Natural killer cell (primary cell): ENCODE results near the gene DCUN1D4. TPM values are rescaled to one million over a fixed set of nuclear protein-coding genes. Genes with fewer than 3 reads are reported as not detected.

ENCODE experiments used
- ATAC-seq, 3 donors: fragments of 150-1000 bp in 2 of 3; fragments of 200-7000 bp in 1 of 3; cut with Tn5 transposase; 1 replicate in 1 of 3; 2 replicates in 2 of 3; pipeline ENCODE4 v1.10.0; 2021; ENCODE audit warnings: mild to moderate bottlenecking in 2 of 3, moderate library complexity in 2 of 3
- DNase-seq, 2 donors: peaks; one replicate each; pipeline versions ENCODE4 v3.0.0 to v3.0.0-alpha.2; 2013 to 2021; ENCODE audit warnings: mixed read lengths in 1 of 2
- H3K27ac ChIP-seq: one replicate; pipeline ENCODE4 v1.5.1; 2013; ENCODE audit warnings: mild to moderate bottlenecking, low read length
- H3K27me3 ChIP-seq: one replicate; pipeline ENCODE4 v1.6.1; 2013; ENCODE audit warnings: low read length; ENCODE audit not compliant: control insufficient read depth, insufficient read depth
- H3K36me3 ChIP-seq: one replicate; pipeline ENCODE4 v1.6.1; 2013; ENCODE audit warnings: low read length; ENCODE audit not compliant: control insufficient read depth, insufficient read depth
- H3K4me1 ChIP-seq: one replicate; pipeline ENCODE4 v1.6.1; 2013; ENCODE audit warnings: low read length; ENCODE audit not compliant: control insufficient read depth, insufficient read depth
- H3K4me3 ChIP-seq: one replicate; pipeline ENCODE4 v1.5.1; 2013; ENCODE audit warnings: low read length
- H3K9me3 ChIP-seq: one replicate; pipeline ENCODE4 v1.6.1; 2013; ENCODE audit warnings: low read length; ENCODE audit not compliant: control insufficient read depth, insufficient read depth
- H3K27ac Mint-ChIP-seq, 2 donors: one replicate each; pipeline ENCODE4 v1.8.0; 2022; ENCODE audit warnings: mild to moderate bottlenecking in 2 of 2, mixed read lengths in 2 of 2, moderate library complexity in 1 of 2
- H3K27me3 Mint-ChIP-seq, 2 donors: one replicate each; pipeline ENCODE4 v1.8.0; 2022; ENCODE audit warnings: low read depth in 2 of 2, mixed read lengths in 2 of 2
- H3K36me3 Mint-ChIP-seq: one replicate; pipeline ENCODE4 v1.8.0; 2022; ENCODE audit warnings: mixed read lengths
- H3K4me1 Mint-ChIP-seq, 2 donors: one replicate each; pipeline ENCODE4 v1.8.0; 2022; ENCODE audit warnings: mixed read lengths in 2 of 2
- H3K4me3 Mint-ChIP-seq: one replicate; pipeline ENCODE4 v1.8.0; 2022; ENCODE audit warnings: mild to moderate bottlenecking, moderate library complexity, mixed read lengths
- H3K9me3 Mint-ChIP-seq, 2 donors: one replicate each; pipeline ENCODE4 v1.8.0; 2022; ENCODE audit warnings: mixed read lengths in 2 of 2
- WGBS: methylation state at CpG from one replicate; pipeline ENCODE4 v1.1.7; 2013; ENCODE audit warnings: missing lambda C conversion rate; ENCODE audit not compliant: insufficient coverage; 5-methylcytosine and 5-hydroxymethylcytosine counted together
- intact Hi-C: fragments of 100-400 bp; cut with micrococcal nuclease; formaldehyde crosslinking; loops from one replicate; pipeline ENCODE4 v1.14.2; 2022
- total RNA-seq, 4 donors: library from RNA; stranded (reverse); fragments of 120-200 nt in 1 of 4; gene quantifications; one replicate each; pipeline versions ENCODE4 v1.2.3 to v1.2.4, GENCODE V29; 2013 to 2022
- TF ChIP-seq, protein P1 (sequence below): fragments of 200-600 bp; IDR thresholded peaks from one replicate; pipeline ENCODE4 v1.8.0; 2022; ENCODE audit warnings: antibody characterized with exemption

DCUN1D4 gene
- total RNA-seq, 3 donors from 2014 or later (not counting 1 experiment from before 2014, with no cell fraction given): 26.9 to 35.9 (median 35.1) TPM

DNA sequence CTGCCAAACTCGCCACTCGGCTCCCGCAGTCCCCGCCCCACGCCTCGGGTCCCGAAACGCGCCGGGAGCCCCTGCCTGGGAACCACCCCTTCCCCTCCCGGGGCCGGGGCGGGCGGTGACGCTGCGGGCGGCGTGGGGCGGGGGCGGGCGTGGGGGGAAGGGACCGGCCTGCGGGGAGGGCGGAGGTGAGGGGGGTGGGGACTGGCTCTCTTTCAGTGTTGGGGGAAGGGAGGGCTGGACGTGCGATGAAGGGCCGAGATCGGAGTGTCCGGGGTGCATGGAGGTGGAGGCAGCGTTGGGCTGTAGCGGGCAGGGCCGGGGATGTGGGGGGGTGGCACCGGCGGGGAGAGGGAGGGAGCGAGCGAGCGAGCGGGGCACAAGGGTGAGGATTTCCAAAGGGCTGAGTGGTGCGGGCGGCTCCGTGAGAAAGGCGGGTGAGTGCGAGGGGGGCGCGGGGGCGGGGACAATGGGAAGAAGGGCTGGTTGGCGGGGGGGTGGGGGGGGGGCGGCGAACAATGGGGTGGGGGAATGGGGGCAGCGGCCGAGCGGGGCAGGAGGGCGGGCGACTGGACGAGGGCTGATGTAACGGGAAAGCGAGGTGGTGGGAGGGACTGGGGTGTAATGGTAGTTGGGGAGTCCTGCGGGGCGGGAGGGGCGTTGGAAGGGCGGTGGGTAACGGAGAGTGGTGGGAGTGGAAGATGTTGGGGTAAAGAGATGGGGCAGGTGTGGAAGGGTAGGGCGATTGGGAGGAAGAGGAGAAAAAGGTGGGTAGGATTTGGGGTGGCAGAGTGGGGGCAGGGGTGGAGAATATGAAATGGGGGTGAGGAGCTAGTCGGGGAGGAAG is 578 bp downstream of the DCUN1D4 start:
- Mint-ChIP-seq H3K4me3 (peak overlapping the region; percentile 100), H3K27me3 (peaks cover 0 to 3% of the 10 kb centered on the region in 2 donors), H3K9me3 (no peaks in the 10 kb centered on the region), H3K27ac (peak overlapping the region; percentile 92 to 93), H3K4me1 (peaks cover 22 to 39% of the 10 kb centered on the region in 2 donors), H3K36me3 (no peaks in the 10 kb centered on the region)
- DNase-seq: peak in 1 of 2 donors; percentile 72
- H3K9me3 ChIP-seq: no peaks in the 10 kb centered on the region
- TF ChIP-seq, protein P1, sequence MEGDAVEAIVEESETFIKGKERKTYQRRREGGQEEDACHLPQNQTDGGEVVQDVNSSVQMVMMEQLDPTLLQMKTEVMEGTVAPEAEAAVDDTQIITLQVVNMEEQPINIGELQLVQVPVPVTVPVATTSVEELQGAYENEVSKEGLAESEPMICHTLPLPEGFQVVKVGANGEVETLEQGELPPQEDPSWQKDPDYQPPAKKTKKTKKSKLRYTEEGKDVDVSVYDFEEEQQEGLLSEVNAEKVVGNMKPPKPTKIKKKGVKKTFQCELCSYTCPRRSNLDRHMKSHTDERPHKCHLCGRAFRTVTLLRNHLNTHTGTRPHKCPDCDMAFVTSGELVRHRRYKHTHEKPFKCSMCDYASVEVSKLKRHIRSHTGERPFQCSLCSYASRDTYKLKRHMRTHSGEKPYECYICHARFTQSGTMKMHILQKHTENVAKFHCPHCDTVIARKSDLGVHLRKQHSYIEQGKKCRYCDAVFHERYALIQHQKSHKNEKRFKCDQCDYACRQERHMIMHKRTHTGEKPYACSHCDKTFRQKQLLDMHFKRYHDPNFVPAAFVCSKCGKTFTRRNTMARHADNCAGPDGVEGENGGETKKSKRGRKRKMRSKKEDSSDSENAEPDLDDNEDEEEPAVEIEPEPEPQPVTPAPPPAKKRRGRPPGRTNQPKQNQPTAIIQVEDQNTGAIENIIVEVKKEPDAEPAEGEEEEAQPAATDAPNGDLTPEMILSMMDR: no peak
- H3K4me1 ChIP-seq: peaks cover 12% of the 10 kb centered on the region
- peak overlapping the region; percentile 65 for H3K27ac ChIP-seq
- under 1% methylated on average over 45 of the region's 64 CpGs for WGBS
- H3K4me3 ChIP-seq: peak overlapping the region; percentile 77
- H3K36me3 ChIP-seq: no peaks in the 10 kb centered on the region
- intact Hi-C loops: loop anchor here (2.0 kb wide), 1 partner anchor 869 kb away; no protein-coding TSS in a partner anchor
- ATAC-seq: peak; percentile 9 to 30 (median 22)
- no peaks in the 10 kb centered on the region for H3K27me3 ChIP-seq

DNA sequence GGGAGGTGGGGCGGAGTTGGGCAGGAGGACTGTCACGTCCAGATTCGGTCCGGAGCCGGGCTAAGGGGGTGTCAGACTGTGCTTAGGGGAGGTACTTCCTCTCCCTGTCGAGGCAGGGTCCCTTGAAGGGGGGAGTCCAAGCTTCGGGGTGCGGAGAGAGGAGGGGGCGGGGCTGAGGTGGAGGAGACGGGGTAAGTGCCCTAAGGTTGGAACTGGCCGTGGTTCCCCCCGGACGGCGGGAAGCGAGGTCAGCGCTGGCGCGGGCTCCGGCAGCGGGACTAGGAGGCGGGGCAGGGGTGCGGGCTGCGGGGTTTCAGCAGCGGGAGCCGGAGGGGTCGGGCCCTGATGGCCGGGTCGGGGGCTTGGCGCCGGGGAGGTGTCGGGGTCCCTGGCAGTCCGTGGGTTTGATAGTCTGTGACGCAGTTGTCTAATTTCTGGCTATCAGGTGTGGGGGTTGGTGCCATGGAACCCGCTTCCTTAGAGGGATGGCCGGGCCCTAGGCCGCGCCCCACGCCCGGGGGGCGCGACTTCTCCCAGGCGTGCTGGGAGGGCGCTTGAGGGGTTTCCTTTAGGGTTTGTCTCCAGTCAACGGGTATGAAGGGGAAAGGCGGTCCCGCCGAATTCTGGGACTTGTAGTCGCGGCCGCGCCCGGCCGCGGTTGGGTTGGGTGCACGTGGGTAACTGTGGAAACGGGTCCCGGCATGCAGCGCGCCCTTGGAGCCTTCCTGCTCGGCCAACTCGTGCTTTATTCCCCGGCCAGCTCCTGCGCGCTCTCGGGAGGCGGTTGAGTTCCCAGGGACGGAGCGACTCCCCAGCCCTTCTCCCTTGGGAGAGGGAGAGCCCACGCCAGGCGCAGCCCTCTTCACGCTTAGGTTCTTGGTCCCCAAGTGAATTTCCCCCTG is 1.5 kb downstream of the DCUN1D4 start:
- ATAC-seq (peak; percentile 10 to 33 (median 31)), DNase-seq (peak; percentile 58 to 88)
- intact Hi-C loops: no loop called here
- TF ChIP-seq, protein P1: no peak
- Mint-ChIP-seq H3K27me3 (no peaks in the 10 kb centered on the region), H3K27ac (peak overlapping the region; percentile 92 to 93), H3K4me1 (peaks cover 22 to 39% of the 10 kb centered on the region in 2 donors), H3K9me3 (no peaks in the 10 kb centered on the region), H3K36me3 (no peaks in the 10 kb centered on the region), H3K4me3 (peak overlapping the region; percentile 96)
- WGBS: under 1% methylated on average over 71 of the region's 71 CpGs
- Histone ChIP-seq H3K36me3 (no peaks in the 10 kb centered on the region), H3K9me3 (no peaks in the 10 kb centered on the region), H3K27ac (peak overlapping the region; percentile 58), H3K4me1 (peaks cover 12% of the 10 kb centered on the region), H3K4me3 (peak overlapping the region; percentile 77), H3K27me3 (no peaks in the 10 kb centered on the region)

DNA sequence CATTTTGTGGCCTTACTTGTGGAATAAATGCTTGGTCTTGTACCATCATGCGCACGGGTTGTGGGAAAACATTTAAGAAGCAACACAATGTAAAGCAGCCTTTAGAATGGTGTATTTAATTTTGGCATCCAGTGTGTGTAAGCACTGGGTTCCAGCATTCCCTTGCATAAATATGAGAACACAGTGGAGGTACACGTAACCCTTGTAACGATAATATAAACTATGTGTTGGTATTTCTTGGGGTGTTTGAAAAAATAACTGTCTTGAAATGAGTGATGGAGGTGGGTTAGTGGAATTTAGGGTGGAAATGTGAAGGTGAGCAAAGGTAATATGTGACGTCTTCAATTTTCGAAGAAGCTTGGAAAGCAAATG is 2.1 kb downstream of the DCUN1D4 start:
- H3K4me1 ChIP-seq: peaks cover 12% of the 10 kb centered on the region
- no peaks in the 10 kb centered on the region for H3K27me3 Mint-ChIP-seq
- peak overlapping the region; percentile 92 to 93 for H3K27ac Mint-ChIP-seq
- H3K27me3 ChIP-seq: no peaks in the 10 kb centered on the region
- H3K36me3 Mint-ChIP-seq: no peaks in the 10 kb centered on the region
- ATAC-seq (no peak), DNase-seq (no peak)
- H3K4me3 Mint-ChIP-seq: peak overlapping the region; percentile 96
- H3K9me3 Mint-ChIP-seq: no peaks in the 10 kb centered on the region
- peaks cover 22 to 39% of the 10 kb centered on the region in 2 donors for H3K4me1 Mint-ChIP-seq
- no peaks in the 10 kb centered on the region for H3K36me3 ChIP-seq
- peak overlapping the region; percentile 77 for H3K4me3 ChIP-seq
- intact Hi-C loops: no loop called here
- WGBS: 72% methylated on average over 6 of the region's 6 CpGs
- H3K27ac ChIP-seq: peak overlapping the region; percentile 58
- H3K9me3 ChIP-seq: no peaks in the 10 kb centered on the region
- TF ChIP-seq, protein P1: no peak
